Measurements from ENCODE around the gene CCDC81.

DNA sequence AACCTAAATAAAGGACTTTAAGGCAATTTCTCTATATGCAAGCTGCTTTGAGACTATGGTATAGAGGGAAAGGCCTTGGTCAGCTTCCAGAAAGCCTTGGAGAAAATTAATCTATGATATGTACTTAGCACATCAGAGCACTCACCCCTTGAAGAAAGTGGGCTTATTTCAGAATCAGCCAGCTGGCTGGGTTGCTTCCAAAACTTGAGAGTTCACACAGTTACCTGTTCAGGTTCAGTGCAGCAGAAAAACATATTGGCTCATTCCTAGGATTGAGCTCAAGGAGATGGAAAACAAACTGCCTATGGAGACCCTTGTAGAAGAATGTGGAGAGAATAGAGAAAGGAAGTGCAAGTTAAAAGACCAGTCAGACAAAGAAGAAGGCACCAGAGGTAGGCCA, 22.7 kb downstream of the CCDC81 start:
- no peak for TF ChIP-seq NFRKB (IDR thresholded peaks at IDR 0.05)
- TF ChIP-seq SUZ12 (IDR thresholded peaks at IDR 0.05) = no peak
- no peak for TF ChIP-seq TARDBP (IDR thresholded peaks at IDR 0.05)
- no peak for TF ChIP-seq L3MBTL2 (conservative IDR thresholded peaks at IDR 0.05)
